Renal cortical epithelial cell (primary cell): ENCODE data around the gene RBL2. TPM values are rescaled to one million over a fixed set of nuclear protein-coding genes. Genes with fewer than 3 reads are reported as not detected.
"Not testable (repeated sequence)": the region's sequence is repeated elsewhere in the genome, so short reads cannot be mapped to it uniquely, and the experiment has no call there.

Experiments used
- DNase-seq: peaks from one replicate; pipeline ENCODE4 v3.0.0-alpha.2; 2011; ENCODE audit warnings: low read depth
- total RNA-seq: library from RNA; depleted of rRNA; stranded (reverse); fragments of >200 nt; gene quantifications from 2 replicates; pipeline ENCODE4 v1.2.3, GENCODE V29; 2014

Gene RBL2
- total RNA-seq, 1 donor from 2014 or later = 59.6 TPM

- DNase-seq = not testable (repeated sequence)
Observed at GRCh38 chr16:53539759-53540718, 105.8 kb downstream of the RBL2 start.

Other genes starting within 250 kb of the RBL2 start
- 26.6 and 38.4 TPM in 2 replicates for gene AKTIP, start 68.7 kb downstream of the RBL2 start, total RNA-seq